Nephron progenitor cell (in vitro differentiated cells): Measurements from ENCODE around the gene DLD.
"Not testable (repeated sequence)": the region's sequence is repeated elsewhere in the genome, so short reads cannot be mapped to it uniquely, and the experiment has no call there.

Source experiments
- DNase-seq: peaks from one replicate; pipeline ENCODE4 v3.0.0; 2021
- H3K27ac Mint-ChIP-seq: 2 replicates; pipeline ENCODE4 v1.8.0; 2021; ENCODE audit warnings: mild to moderate bottlenecking, moderate library complexity, mixed read lengths
- H3K27me3 Mint-ChIP-seq: 2 replicates; pipeline ENCODE4 v1.8.0; 2021; ENCODE audit warnings: mild to moderate bottlenecking, low read depth, mixed read lengths; ENCODE audit not compliant: poor library complexity
- H3K36me3 Mint-ChIP-seq: 2 replicates; pipeline ENCODE4 v1.8.0; 2021; ENCODE audit warnings: low read depth, mixed read lengths
- H3K4me1 Mint-ChIP-seq: 2 replicates; pipeline ENCODE4 v1.8.0; 2021; ENCODE audit warnings: mixed read lengths
- H3K4me3 Mint-ChIP-seq: 2 replicates; pipeline ENCODE4 v1.8.0; 2021; ENCODE audit warnings: mild to moderate bottlenecking, moderate library complexity, mixed read lengths
- H3K9me3 Mint-ChIP-seq: 2 replicates; pipeline ENCODE4 v1.8.0; 2021; ENCODE audit warnings: mild to moderate bottlenecking, moderate library complexity, mixed read lengths
- TF ChIP-seq, protein P1 (sequence below): fragments of 200-600 bp; sonication (generic); IDR thresholded peaks from 2 replicates; pipeline ENCODE4 v1.5.0; 2021; ENCODE audit warnings: antibody characterized with exemption

DLD gene

DNA sequence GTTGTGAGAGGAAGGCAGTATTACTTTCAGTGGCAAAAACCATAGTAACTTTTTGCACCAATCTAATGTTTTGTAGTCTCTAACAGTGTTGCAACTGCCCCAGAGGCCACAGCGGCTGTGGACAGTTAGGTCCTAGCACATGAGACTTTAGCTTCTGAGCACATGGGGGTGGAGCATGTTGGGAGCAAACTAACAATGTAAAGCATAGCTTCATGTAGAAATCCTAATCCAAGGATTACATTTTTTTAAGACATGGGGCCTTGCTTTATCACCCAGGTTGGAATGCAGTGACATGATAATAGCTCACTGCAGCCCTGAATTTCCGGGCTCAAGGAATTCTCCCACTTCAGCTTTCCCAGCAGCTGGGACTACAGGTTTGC is 62.9 kb downstream of the DLD start:
- Mint-ChIP-seq H3K4me1 (peaks cover 23% of the 10 kb centered on the region), H3K4me3 (no peak overlapping the region), H3K36me3 (peaks cover 78% of the 10 kb centered on the region), H3K27me3 (no peaks in the 10 kb centered on the region), H3K27ac (peak overlapping the region; percentile 65), H3K9me3 (no peaks in the 10 kb centered on the region)
- TF ChIP-seq, protein P1, sequence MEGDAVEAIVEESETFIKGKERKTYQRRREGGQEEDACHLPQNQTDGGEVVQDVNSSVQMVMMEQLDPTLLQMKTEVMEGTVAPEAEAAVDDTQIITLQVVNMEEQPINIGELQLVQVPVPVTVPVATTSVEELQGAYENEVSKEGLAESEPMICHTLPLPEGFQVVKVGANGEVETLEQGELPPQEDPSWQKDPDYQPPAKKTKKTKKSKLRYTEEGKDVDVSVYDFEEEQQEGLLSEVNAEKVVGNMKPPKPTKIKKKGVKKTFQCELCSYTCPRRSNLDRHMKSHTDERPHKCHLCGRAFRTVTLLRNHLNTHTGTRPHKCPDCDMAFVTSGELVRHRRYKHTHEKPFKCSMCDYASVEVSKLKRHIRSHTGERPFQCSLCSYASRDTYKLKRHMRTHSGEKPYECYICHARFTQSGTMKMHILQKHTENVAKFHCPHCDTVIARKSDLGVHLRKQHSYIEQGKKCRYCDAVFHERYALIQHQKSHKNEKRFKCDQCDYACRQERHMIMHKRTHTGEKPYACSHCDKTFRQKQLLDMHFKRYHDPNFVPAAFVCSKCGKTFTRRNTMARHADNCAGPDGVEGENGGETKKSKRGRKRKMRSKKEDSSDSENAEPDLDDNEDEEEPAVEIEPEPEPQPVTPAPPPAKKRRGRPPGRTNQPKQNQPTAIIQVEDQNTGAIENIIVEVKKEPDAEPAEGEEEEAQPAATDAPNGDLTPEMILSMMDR, result no peak
- no peak for DNase-seq

DNA sequence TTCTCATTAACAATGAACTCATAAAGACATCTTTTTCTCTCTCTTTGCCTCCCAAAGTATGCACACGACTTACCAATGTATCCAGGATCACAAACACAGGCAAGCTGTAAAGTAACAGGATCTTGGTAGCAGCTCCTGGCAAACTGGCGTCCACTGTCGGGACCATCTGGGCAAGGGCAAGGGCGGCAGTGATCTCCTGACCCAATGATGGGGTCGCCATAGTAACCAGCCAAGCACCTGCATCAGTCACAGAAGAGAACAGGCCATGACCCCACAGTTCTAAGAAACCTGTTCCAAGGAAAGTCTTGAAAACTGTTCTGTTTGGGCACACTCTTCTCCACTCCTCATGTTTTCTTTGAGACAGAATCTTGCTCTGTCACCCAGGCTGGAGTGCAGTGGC is 64.4 kb downstream of the DLD start:
- DNase-seq, result no peak
- no peak overlapping the region for H3K27ac Mint-ChIP-seq
- peaks cover 76% of the 10 kb centered on the region for H3K36me3 Mint-ChIP-seq
- H3K27me3 Mint-ChIP-seq, result no peaks in the 10 kb centered on the region
- H3K4me3 Mint-ChIP-seq, result no peak overlapping the region
- H3K9me3 Mint-ChIP-seq, result no peaks in the 10 kb centered on the region
- H3K4me1 Mint-ChIP-seq, result peaks cover 15% of the 10 kb centered on the region
- TF ChIP-seq, protein P1, result no peak

DNA sequence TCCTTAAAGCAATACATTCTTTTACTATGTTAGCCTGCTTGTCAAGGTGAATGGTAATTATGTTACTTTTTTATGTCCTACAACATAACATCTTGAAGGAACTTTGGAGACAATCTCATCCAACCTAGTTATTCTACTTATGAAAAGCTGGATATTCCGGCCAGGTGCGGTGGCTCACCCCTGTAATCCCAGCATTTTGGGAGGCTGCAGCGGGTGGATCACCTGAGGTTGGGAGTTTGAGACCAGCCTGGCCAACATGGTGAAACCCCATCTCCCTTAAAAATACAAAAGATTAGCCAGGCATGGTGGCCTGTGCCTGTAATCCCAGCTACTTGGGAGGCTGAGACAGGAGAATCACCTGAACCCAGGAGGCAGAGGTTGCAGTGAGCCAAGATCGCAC is 66.0 kb downstream of the DLD start:
- not testable (repeated sequence) for H3K27ac Mint-ChIP-seq, H3K9me3 Mint-ChIP-seq, H3K4me3 Mint-ChIP-seq, DNase-seq, H3K27me3 Mint-ChIP-seq
- Mint-ChIP-seq H3K4me1 (peaks cover 15% of the 10 kb centered on the region), H3K36me3 (peaks cover 76% of the 10 kb centered on the region)

DNA sequence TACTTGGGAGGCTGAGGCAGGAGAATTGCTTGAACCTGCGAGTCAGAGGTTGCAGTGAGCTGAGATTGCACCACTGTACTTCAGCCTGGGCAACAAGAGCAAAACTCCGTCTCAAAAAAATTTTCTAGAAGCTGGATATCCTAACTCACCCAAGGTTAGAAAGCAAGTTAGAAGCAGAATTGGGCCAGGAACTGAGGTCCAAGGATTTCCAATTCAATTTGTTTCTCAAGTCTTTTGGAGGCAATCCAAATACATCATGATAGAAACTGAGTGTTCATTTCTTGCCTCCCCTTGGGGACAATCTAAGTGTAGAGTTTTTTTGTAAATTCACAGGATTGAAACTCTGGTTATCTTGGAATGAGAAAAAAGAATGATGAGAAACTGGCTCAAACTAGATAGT is 66.5 kb downstream of the DLD start:
- Mint-ChIP-seq H3K36me3 (peaks cover 77% of the 10 kb centered on the region), H3K9me3 (no peaks in the 10 kb centered on the region), H3K4me3 (no peak overlapping the region), H3K27me3 (peaks cover 2% of the 10 kb centered on the region), H3K4me1 (peaks cover 15% of the 10 kb centered on the region), H3K27ac (no peak overlapping the region)
- TF ChIP-seq, protein P1, result no peak
- DNase-seq, result no peak

DNA sequence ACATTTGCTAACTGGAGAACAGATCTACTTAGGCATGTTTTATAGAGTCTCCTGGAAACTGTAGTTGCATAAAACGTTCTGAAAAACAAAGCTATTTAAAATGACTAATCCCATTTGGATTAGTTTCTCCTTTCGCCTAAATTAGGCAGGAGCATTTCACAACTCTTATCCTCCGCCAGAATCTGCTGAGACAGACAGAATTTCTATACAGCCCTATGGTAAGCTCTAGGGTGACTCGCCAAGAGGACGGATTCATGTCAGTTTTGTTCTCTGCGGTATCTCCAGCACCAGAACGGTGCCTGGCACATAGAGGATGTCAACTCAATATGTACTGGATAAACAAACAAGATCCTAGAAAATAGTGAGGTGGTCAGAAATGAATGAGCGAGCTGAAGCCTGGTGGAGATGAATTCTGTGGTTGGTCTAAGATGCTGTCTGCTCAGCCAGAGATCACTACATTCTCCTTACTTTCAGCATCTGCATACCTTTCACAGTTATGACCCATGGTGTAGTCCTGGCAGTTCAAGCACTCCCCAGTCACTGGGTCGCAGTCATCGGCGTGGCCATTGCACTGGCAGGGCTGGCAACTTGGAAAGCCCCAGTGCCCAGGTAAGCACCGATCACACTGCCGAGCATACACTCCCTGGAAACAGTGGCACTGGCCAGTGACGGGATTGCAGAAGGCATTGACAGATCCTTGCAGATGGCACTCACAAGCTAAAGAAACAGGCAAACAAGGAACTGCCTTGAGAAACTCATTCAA is 68.0 kb downstream of the DLD start:
- Mint-ChIP-seq H3K9me3 (no peaks in the 10 kb centered on the region), H3K36me3 (peaks cover 75% of the 10 kb centered on the region), H3K27ac (no peak overlapping the region), H3K4me1 (peaks cover under 1% of the 10 kb centered on the region), H3K4me3 (no peak overlapping the region), H3K27me3 (peaks cover 2% of the 10 kb centered on the region)
- TF ChIP-seq, protein P1, result no peak
- DNase-seq, result no peak

DNA sequence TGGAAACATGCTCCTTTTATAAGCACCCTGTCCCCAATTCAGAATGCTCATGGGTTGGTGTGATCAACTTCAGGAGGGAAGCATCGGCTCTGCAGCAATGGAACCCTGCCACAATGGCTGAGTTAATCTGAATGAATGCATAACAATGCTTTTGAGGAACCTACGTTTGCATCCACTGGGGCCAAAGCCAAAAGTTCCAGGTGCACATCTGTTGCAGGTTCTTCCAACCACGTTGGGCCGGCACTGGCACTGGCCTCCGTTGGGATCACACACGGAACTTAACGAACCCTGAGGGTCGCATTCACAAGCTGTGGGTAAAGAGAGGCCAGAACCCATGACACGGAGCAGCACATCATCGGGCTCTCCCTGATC is 68.5 kb downstream of the DLD start:
- Mint-ChIP-seq H3K27me3 (peaks cover 2% of the 10 kb centered on the region), H3K9me3 (no peaks in the 10 kb centered on the region), H3K27ac (no peak overlapping the region), H3K36me3 (peaks cover 81% of the 10 kb centered on the region), H3K4me3 (no peak overlapping the region), H3K4me1 (no peaks in the 10 kb centered on the region)
- DNase-seq, result no peak
- TF ChIP-seq, protein P1, result no peak
